Vagina (tissue), 2 donors: ENCODE measurements around the gene C1QTNF3. TPM values are rescaled to one million over a fixed set of nuclear protein-coding genes. Genes with fewer than 3 reads are reported as not detected.

Source experiments
- DNase-seq, 2 donors: peaks; one replicate each; pipeline ENCODE4 v3.0.0-alpha.2; 2017; ENCODE audit errors: extremely low spot score in 2 of 2
- H3K27ac ChIP-seq: fragments of 200-600 bp; sonication (generic); one replicate; pipeline ENCODE4 v1.5.1; 2019
- H3K27me3 ChIP-seq: fragments of 200-600 bp; sonication (generic); one replicate; pipeline ENCODE4 v1.5.1; 2019
- H3K36me3 ChIP-seq, 2 donors: fragments of 200-600 bp; sonication (generic); one replicate each; pipeline ENCODE4 v1.5.1; 2017 to 2019
- H3K4me1 ChIP-seq: fragments of 200-600 bp; sonication (generic); one replicate; pipeline ENCODE4 v1.5.1; 2019
- H3K4me3 ChIP-seq, 2 donors: fragments of 200-600 bp; sonication (generic); 1 replicate in 1 of 2; 2 replicates in 1 of 2; pipeline ENCODE4 v1.5.1; 2016 to 2019
- H3K9me3 ChIP-seq: fragments of 200-600 bp; sonication (generic); one replicate; pipeline ENCODE4 v1.5.1; 2019
- CTCF ChIP-seq, 3 experiments: fragments of 450-650 bp in 2 of 3; fragments of 200-600 bp in 1 of 3; sonication (generic) in 1 of 3; IDR thresholded peaks; one replicate each; pipeline ENCODE4 v1.5.1; 2017 to 2019; ENCODE audit warnings: antibody characterized with exemption in 3 of 3, mild to moderate bottlenecking in 2 of 3, moderate library complexity in 2 of 3
- POLR2A ChIP-seq, 2 donors: fragments of 450-650 bp; IDR thresholded peaks; one replicate each; pipeline ENCODE4 v1.6.1; 2017; ENCODE audit warnings: antibody characterized with exemption in 2 of 2, mild to moderate bottlenecking in 2 of 2, moderate library complexity in 2 of 2
- POLR2AphosphoS5 ChIP-seq, 2 donors: sonication (generic); formaldehyde crosslinking; IDR thresholded peaks; one replicate each; pipeline ENCODE4 v1.9.0; 2017; ENCODE audit warnings: antibody characterized with exemption in 2 of 2, mild to moderate bottlenecking in 2 of 2, low read depth in 1 of 2; ENCODE audit not compliant: insufficient read depth in 1 of 2
- intact Hi-C: fragments of 100-400 bp; cut with DNase I; formaldehyde crosslinking; loops from one replicate; pipeline ENCODE4 v1.15.1; 2023
- total RNA-seq: library from RNA; depleted of rRNA; stranded (reverse); fragments of >200 nt; gene quantifications from one replicate; pipeline ENCODE4 v1.2.3, GENCODE V29; 2016

The C1QTNF3 gene
- total RNA-seq, 1 donor from 2014 or later: 7.1 TPM

GRCh38 chr5:34057569-34057968 is 14.6 kb upstream of the C1QTNF3 start:
- intact Hi-C loops: no loop called here
- H3K27ac ChIP-seq: no peak overlapping the region
- TF ChIP-seq POLR2A (IDR thresholded peaks at IDR 0.05) (no peak), CTCF (IDR thresholded peaks at IDR 0.05) (no peak), POLR2AphosphoS5 (IDR thresholded peaks at IDR 0.05; ENCODE audit: insufficient read depth in 1 of 2, low read depth in 1 of 2) (no peak)

GRCh38 chr5:34057118-34057517 is 14.1 kb upstream of the C1QTNF3 start:
- Histone ChIP-seq H3K9me3 (no peaks in the 10 kb centered on the region), H3K27me3 (no peaks in the 10 kb centered on the region), H3K36me3 (no peaks in the 10 kb centered on the region), H3K4me1 (peaks cover 23% of the 10 kb centered on the region), H3K27ac (no peak overlapping the region), H3K4me3 (no peak overlapping the region)
- TF ChIP-seq POLR2A (IDR thresholded peaks at IDR 0.05) (no peak), POLR2AphosphoS5 (IDR thresholded peaks at IDR 0.05; ENCODE audit: insufficient read depth in 1 of 2, low read depth in 1 of 2) (no peak), CTCF (IDR thresholded peaks at IDR 0.05) (no peak)
- intact Hi-C loops: no loop called here
- DNase-seq: no peak

More at GRCh38 chr5:34057569-34057968, 14.6 kb upstream of the C1QTNF3 start:
- Histone ChIP-seq H3K9me3 (no peaks in the 10 kb centered on the region), H3K36me3 (no peaks in the 10 kb centered on the region), H3K4me3 (no peak overlapping the region), H3K27me3 (no peaks in the 10 kb centered on the region), H3K4me1 (peaks cover 19% of the 10 kb centered on the region)
- no peak for DNase-seq

- peaks cover 30% of the 10 kb centered on the region for H3K4me1 ChIP-seq
- H3K4me3 ChIP-seq: no peak overlapping the region
- intact Hi-C loops: no loop called here
- no peak for TF ChIP-seq CTCF (IDR thresholded peaks at IDR 0.05)
- no peak for TF ChIP-seq POLR2A (IDR thresholded peaks at IDR 0.05)
- no peak for TF ChIP-seq POLR2AphosphoS5 (IDR thresholded peaks at IDR 0.05; ENCODE audit: insufficient read depth in 1 of 2, low read depth in 1 of 2)
- no peak for DNase-seq
- H3K27me3 ChIP-seq: no peaks in the 10 kb centered on the region
- H3K27ac ChIP-seq: no peak overlapping the region
- no peaks in the 10 kb centered on the region for H3K9me3 ChIP-seq
- H3K36me3 ChIP-seq: no peaks in the 10 kb centered on the region
Measured at GRCh38 chr5:34055667-34056066, 12.7 kb upstream of the C1QTNF3 start.

DNA sequence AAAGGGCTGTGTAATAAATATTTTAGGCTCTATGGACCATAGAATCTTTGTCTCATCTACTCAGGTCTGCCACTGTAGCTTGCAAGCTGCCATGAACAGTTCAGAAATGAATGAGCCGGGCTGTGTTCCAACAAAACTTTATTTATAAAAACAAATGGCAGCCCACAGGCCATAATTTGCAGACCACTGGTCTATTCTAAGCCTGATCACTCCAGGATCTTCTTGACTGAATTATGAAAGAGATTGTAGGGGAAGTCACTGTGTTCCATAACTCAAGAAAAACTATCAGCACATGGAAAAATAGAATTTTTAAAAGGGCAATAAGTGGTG is 11.4 kb upstream of the C1QTNF3 start:
- H3K27ac ChIP-seq: peak overlapping the region; percentile 7
- TF ChIP-seq POLR2AphosphoS5 (IDR thresholded peaks at IDR 0.05; ENCODE audit: insufficient read depth in 1 of 2, low read depth in 1 of 2) (no peak), CTCF (IDR thresholded peaks at IDR 0.05) (no peak), POLR2A (IDR thresholded peaks at IDR 0.05) (no peak)
- H3K27me3 ChIP-seq: no peaks in the 10 kb centered on the region
- no peaks in the 10 kb centered on the region for H3K9me3 ChIP-seq
- intact Hi-C loops: no loop called here
- peaks cover 30% of the 10 kb centered on the region for H3K4me1 ChIP-seq
- DNase-seq: no peak
- no peak overlapping the region for H3K4me3 ChIP-seq
- no peaks in the 10 kb centered on the region for H3K36me3 ChIP-seq

DNA sequence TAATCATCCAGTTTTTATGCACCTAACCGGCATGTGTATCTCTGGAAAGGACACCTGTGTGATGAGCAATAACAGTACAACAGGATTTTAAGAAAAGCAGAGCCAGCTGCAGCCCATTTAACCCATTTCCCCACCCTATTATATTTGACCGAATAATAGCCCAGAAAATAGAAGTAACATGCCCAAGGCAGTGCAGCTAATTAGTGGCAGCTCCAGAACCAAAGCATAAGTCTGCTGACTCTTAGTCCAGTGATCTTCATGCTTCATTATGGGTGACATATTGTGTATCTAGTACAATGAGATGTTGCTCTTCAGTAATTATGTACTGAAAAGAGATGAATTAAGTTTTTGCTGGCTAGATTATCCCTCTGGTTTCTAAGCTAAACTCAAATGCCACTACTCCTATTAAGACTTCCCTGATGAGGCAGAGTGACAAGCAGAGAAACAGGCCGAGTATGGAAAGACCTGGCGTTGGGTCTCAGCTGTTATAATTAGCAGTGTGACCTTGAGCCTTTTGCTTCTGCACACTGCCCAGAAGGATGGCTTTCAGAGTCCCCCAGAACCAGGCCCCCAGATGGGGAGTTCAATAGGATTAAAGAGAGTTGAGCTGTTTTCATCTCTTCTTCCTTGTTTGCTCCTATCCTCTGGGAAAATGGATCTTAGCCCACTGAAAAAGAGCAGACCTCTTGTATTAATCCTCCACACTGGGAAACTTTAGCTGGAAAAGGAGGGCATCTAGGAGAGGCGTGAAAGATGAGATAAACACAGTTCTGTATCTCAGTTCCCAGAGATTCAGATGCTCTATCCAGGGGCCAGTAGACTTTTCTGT is 10.8 kb upstream of the C1QTNF3 start:
- Histone ChIP-seq H3K9me3 (no peaks in the 10 kb centered on the region), H3K27me3 (no peaks in the 10 kb centered on the region), H3K27ac (peak overlapping the region; percentile 7), H3K4me1 (peaks cover 30% of the 10 kb centered on the region), H3K4me3 (no peak overlapping the region), H3K36me3 (no peaks in the 10 kb centered on the region)
- intact Hi-C loops: no loop called here
- no peak for DNase-seq
- TF ChIP-seq POLR2AphosphoS5 (IDR thresholded peaks at IDR 0.05; ENCODE audit: insufficient read depth in 1 of 2, low read depth in 1 of 2) (no peak), POLR2A (IDR thresholded peaks at IDR 0.05) (no peak), CTCF (IDR thresholded peaks at IDR 0.05) (no peak)
